SIG-M5 (cell line): ENCODE measurements around the gene CFAP54.

ENCODE experiments used
- DNase-seq: peaks from one replicate; lab custom pipeline; 2025; lab: John Stamatoyannopoulos, UW

The CFAP54 gene

GRCh38 chr12:96890331-96890730, 401.0 kb downstream of the CFAP54 start:
- no peak for DNase-seq

GRCh38 chr12:96892104-96892503, 402.7 kb downstream of the CFAP54 start:
- no peak for DNase-seq

DNA sequence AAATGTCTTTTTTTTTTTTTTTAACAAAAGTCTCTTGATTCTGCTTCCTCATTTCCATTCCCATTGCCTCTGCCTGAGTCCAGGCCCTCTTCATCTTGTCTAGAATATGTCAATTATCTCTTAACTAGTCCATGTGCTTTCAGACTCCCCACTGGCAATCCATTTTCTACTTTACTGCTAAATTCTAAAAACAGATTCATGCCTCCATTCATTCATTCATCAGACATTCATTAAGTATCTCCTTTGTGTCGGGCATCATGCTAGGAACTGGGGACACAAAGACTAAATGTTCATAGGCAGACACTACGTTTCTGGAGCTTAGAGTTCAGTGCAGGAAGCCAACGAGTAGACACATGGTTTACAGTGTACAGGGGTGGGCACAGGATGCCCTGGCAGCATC, 408.0 kb downstream of the CFAP54 start:
- DNase-seq = no peak

DNA sequence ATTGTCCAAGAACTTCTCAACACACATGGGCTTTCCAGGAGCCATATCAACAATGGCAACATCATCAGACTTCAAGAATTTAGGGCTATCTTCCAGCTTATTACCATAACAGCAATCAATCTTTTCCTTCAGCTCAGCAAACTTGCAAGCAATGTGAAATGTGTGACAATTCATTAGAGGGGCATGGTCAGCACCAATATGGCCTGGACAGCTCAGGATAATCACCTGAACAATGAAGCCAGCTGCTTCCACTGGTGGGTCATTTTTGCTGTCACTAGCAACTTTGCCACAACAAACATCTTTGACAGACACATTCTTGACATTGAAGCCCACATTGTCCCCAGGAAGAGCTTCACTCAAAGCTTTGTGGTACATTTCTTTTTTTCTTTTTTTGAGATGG, 411.8 kb downstream of the CFAP54 start:
- DNase-seq = no peak

- no peak for DNase-seq
Measured at GRCh38 chr12:96902076-96902475, 412.7 kb downstream of the CFAP54 start.

DNA sequence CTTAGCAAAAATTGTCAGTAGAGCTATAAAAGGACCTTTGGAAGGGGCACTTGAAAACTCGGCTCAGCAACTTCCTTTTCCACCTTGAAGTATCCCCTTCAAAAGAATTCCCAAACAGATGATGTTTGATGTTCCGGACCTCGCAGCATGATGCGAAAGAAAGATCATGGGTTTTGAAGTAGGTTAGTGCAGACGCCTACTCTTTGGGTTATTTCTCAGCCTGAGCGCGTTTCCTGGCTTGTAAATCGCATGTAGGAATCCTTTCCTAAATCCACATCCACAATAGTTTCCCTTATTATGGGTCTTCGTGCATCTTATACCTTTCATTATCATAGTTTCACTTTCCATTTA, 417.1 kb downstream of the CFAP54 start:
- DNase-seq = no peak

GRCh38 chr12:96906849-96907670, 417.7 kb downstream of the CFAP54 start, which contains the start of gene NEDD1:
Gene NEDD1, plus strand, starts transcription at chr12:96907257. Its CDS starts 2,503 bp downstream, at chr12:96909760.
- DNase-seq = no peak

DNA sequence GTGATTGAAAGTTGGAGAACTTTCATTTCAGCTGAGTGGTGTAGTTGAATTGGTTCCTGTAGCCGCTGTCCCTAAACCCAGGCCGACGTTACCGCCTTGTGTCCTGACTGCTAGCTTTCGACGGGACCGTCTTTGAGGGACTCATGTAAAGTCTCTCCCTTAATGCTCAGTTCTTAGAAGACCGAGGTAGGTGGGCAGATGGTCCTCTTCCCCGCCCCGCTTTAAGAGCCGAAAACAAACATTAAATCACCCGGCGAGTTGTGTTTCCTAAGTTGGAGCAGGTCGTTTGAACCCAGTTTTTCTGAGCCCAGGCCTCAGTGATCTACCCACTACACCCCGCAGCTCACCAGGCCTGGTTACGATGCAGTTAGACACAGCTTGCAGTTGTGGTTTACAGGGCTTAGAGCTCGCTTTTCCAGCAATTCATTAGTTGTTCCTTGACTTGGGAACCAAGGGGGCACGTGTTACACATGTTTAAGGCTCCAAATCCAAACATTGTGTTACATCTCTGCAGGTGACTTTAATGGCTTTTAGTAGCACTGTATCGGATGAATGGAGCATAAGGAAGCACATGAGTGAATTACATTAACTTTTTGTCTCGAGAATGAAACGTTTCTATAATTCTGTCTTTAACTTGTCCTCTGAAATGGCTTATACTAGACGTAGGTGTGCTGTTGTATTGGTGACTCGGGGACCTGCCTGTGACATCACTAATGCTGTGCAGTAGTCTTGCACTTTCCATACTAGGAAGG, 418.5 kb downstream of the CFAP54 start:
- DNase-seq = no peak

DNA sequence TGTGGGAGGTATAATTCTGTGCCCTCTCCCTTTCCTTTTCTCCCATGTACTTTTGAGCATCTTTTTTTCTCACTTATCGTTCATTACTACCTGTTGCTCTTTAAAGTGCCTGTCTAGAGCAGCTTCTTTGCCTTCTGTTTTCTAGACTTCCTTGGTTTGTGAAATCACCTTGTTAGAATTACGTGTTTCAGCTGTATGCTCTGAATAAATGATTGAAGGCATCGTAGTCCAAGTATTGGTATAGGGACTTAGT, 419.0 kb downstream of the CFAP54 start:
- no peak for DNase-seq

DNA sequence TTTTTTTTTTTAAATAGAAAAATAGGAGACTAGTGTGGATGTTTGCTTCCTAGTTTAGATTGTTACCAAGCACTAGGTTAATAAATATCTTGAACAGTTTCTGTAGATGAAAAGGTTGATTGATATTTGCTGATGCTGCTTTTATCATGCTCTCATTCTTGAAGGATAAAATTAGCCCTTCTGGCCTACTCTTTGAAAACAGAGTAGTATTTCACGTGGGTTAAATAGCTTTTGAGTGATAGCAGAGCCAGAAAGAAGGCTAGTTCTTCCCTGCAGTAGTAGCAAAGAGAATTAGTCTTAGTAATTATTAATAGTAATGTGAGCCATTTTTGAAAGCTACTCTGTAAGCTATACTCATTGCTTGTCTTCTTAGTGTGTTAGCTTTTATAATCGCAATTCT, 422.9 kb downstream of the CFAP54 start:
- no peak for DNase-seq

GRCh38 chr12:96912943-96913342, 423.6 kb downstream of the CFAP54 start:
- DNase-seq = no peak

GRCh38 chr12:96919510-96920210, 430.3 kb downstream of the CFAP54 start:
- no peak for DNase-seq
